ENCODE results near the gene ANKS6.

Gene ANKS6

DNA sequence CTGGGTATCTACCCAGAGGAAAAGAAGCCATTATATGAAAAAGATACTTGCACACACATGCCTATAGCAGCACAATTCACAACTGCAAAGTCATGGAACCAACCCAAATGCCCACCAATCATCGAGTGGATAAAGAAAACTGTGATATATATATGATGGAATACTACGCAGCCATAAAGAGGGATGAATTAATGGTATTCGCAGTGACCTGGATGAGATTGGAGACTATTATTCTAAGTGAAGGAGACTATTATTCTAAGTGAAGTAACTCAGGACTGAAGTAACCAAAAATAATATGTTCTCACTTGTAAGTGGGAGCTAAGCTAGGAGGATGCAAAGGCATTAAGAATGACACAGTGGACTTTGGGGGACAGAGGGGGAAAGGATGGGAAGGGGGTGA lies 57.6 kb downstream of the ANKS6 start:
- DNase-seq (ENCODE audit: low read depth) = no peak

DNA sequence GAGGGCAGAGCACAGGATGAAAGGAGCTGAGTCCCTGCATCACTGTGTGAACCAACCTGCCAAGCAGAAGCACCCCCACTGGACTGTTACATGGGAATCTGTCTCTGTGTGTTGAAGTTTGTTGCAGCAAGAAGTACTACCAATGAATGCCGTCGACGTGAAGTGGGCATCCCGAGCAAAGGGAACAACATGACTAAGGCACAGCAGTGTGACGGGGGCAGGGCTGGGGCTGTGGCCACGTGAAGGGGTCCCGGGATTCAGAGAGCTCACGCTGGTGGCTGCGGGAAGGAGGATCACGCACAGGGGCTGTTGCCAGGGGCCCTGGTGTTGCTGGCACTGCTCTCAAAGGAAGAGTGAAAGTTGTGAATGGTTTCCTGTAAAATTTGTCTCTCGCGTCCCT lies 60.1 kb downstream of the ANKS6 start:
- no peak for DNase-seq (ENCODE audit: low read depth)

- no peak for DNase-seq (ENCODE audit: low read depth)
Measured at GRCh38 chr9:98732801-98733200, 63.6 kb downstream of the ANKS6 start.

- DNase-seq (ENCODE audit: low read depth) = no peak
Measured at GRCh38 chr9:98732091-98732490, 64.3 kb downstream of the ANKS6 start.

DNA sequence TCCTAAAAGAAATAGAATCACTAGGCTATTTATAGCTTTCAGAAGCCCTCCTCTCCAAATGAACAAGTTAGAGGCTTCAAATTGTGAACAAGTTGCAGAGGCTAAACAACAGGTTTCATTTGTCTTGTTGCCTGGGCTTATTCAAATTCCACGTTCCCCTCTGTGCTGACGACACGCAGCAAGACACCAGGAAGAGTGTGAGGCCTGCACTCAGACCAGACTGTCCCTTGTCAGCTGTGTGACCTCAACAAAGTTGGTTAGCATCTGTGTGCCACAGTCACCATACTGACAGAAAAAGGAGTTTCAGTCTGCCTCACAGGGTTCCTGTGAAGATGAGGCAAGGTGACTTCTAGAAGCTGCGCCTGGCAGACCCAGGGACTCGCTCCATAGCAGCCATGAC lies 65.5 kb downstream of the ANKS6 start:
- DNase-seq (ENCODE audit: low read depth) = no peak

- no peak for DNase-seq (ENCODE audit: low read depth)
Measured at GRCh38 chr9:98728500-98728899, 67.9 kb downstream of the ANKS6 start.

DNA sequence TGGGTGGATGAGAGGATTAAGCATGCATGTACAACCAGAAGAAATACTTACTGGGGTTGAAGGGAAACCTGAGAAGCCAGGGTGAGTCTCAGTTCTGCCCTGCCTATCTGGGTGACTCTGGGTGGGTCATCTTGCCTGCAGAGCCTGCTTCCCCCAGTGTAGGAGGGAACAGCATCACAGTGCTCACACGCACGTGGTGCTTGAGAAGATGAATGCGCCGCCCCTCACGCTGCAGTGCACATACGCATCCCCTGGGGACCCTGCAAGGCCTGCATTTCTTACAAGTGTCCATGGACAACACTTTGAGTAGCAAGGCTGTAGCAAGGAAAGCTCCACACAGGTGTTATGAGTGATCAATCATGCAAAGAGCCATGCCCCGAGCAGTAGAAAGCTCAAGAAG lies 68.9 kb downstream of the ANKS6 start:
- DNase-seq (ENCODE audit: low read depth) = no peak

DNA sequence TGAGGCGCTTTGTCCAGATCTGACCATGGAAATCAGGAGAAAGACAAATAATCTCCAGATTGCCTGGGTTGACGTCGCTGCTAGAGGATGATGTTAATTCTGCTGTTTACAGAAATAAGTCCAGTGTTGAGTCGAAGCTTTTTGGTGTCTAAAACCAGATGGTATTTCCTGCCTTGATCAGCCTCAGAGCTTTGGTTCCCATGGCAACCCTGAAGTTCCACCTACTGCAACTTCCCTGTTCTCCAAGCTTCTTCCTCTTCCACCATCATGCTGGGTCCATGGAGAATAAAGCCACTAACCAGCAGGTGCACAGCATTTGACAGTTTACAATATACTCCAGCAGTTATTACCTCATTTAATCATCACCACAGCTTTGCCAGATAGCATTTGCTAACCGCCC lies 69.6 kb downstream of the ANKS6 start:
- no peak for DNase-seq (ENCODE audit: low read depth)

DNA sequence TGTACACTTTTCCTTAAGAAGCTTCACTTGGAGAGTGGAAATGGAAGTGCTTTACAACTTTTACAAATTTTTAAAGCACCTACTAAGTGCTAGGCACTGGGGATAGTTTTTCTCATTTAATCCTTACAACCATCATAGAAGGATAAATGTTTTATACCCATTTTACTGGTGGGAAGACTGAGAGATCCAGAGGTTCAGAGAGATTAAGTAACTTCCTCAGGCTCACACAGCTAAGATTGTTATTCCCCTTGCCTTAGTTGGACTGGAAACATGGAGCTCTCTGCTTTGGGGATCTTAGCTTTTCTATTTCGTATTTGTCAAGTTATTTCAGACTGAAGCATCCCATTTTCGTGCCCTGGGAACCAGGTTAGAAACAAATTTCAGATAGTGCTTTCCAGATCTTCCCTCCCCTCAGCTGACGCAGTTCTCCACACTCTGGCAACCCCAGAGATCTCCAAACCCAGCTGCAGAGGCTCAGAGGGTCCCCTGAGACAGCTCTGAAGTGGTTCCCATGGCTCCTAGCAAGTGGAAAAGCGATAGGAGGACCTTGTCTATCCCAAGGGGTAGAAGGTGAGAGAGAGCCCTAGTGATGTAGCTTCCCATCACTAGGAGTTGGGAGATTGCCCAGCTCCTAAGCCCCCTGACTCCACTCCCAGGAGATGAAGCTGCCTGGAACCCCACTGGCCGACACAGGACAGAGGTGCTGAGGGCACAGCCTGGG lies 71.4 kb downstream of the ANKS6 start:
- no peak for DNase-seq (ENCODE audit: low read depth)

GRCh38 chr9:98721643-98722042 lies 74.7 kb downstream of the ANKS6 start:
- no peak for DNase-seq (ENCODE audit: low read depth)

GRCh38 chr9:98720402-98720801 lies 76.0 kb downstream of the ANKS6 start:
- DNase-seq (ENCODE audit: low read depth) = no peak

- no peak for DNase-seq (ENCODE audit: low read depth)
Measured at GRCh38 chr9:98719055-98719454, 77.3 kb downstream of the ANKS6 start.

DNA sequence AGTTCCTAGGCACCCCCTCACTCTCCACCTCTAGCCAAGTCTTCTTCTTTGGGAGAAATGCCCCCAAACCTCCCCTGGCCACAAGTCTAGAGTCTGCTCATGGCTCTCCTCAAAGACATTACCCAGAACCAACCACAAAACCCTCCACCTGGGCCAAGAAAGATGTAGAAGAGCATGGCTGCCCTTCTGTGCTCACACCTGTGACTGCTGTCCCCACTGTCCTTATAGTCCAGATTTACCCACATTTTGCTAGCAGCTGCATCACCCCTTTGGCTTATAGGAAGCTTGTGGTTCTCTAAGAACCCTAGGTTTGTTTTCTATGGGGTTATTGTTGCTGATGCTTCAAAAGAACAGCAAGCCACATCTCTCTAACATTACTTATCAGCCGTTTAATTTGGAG lies 81.5 kb downstream of the ANKS6 start:
- DNase-seq (ENCODE audit: low read depth) = no peak

GRCh38 chr9:98712987-98713386 lies 83.4 kb downstream of the ANKS6 start:
- no peak for DNase-seq (ENCODE audit: low read depth)

- DNase-seq (ENCODE audit: low read depth) = no peak
Measured at GRCh38 chr9:98709968-98710965, 86.1 kb downstream of the ANKS6 start.

DNA sequence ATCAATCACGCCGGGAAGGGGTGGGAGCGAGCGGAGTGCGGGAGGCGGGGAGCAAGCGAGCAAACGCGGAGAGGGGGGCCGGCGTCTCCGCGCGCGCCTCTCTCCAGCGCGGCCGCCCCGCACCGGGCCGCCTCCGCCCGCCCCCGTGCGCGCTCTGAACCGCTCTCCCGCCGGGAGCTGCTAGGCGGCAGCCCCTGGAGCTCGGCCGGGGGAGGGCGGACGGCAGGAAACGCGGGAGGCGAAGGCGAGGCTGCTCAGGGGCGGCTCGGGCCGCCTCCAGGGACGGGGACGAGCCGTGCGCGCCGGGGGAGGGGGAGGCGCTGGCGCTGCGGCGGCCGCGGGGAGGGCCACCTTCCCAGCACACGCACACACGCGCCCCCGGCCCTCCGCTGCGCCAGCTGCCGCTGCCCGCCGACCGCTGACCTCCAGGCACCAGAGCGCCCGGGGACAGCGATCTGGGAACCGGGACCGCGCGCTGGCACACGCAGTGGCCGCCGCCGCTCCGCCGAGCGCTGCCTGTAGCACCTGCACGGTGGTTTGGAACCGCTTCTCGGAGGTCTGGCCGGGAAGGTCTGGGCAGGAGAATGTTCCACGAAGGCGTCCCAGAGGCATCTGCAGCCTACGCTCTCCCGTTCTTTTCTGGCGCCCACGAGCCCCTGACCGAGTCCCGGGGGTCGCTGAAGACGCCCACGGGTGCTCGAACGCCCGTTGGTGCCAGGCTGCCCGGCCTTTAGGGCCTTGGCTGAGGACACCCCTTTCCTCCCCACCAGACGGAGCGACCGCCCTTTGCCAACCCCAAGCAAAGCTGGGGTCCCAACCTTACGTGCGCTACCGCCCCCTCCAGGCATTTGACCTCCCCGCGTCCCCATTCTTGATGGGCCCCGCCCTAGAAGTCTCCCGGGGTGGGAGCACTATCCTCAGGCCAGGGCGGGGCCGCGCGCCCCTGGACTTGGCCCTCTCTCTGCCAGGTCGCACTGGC lies 87.1 kb downstream of the ANKS6 start, which contains the start of gene GABBR2:
Gene GABBR2 (minus strand): TSS at position 3 of the 979 bp plus-strand sequence. CDS start 198 bp downstream, outside the sequence.
- no peak for DNase-seq (ENCODE audit: low read depth)

DNA sequence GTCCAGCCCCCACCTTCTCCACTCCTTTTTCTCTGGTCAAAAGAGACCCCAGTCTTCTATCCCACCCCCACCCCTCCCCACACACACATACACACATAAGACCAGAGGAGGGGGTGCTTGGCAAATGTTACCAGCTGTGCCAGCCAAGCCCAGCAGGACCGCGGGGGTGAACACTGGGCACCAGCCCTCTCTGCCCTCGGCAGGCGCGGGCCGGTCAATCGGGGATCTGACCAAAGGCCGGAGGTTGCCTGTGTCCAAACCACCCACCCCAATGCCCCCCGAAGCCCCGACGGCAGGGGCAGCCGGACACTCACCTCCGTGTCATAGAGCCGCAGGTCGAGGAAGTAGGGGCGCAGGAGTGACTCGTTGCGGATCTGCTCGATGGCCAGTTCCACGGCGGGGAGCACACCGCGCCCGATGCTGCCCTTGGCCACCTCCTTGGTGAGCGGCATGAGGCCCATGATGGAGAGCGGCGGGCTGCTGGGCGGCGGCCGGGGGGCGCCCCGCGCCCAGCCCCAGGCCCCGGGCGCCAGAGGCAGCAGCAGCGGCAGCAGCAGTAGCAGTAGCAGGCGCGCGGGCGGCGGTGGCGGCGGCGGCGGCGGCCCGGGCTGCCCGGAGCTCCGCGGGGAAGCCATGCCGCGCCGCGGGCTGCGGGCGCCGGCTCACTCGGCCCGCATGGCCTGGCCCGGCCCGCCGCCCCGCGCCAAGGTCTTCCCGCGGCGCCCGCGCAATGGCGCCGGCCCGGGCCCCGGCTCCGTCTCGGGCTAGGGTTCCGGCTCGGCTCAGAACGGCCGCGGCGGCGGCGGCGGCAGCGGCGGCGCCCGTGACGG lies 88.0 kb downstream of the ANKS6 start:
- DNase-seq (ENCODE audit: low read depth) = no peak

- DNase-seq (ENCODE audit: low read depth) = no peak
Measured at GRCh38 chr9:98707166-98708102, 88.9 kb downstream of the ANKS6 start.

DNA sequence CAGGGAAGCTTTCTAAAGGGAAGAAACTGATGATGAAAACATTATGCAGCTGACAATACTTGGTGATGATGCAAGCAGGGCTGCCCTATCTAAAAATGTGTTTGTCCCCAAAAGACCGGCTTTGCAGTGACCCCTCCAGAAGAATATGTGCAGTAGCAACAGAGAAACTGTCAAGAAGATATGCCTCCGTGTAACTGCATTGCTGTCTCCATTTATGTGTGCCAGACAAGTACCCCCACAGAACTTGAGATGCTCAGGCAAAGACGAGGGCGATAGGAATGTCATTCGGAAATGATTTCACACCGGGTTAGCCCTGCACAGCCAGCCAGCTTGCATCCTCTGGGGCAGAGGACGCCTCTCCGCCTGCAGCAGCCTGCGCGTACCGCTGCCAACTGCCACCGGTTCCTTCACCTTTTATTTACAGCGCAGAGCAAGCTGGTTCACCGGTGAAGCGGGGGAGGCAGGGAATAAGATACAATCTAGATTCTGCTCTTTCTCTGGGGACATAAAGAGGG lies 89.6 kb downstream of the ANKS6 start:
- no peak for DNase-seq (ENCODE audit: low read depth)

All from CMK (cell line).